GM10266 (cell line): Measurements from ENCODE around the gene PSMG3.

Experiments used
- DNase-seq: peaks from one replicate; pipeline ENCODE4 v3.0.0; 2012; ENCODE audit errors: extremely low spot score
- TF ChIP-seq, protein P1 (sequence below): IDR thresholded peaks from 2 replicates; pipeline ENCODE4 v1.5.1; 2012; ENCODE audit warnings: mild to moderate bottlenecking, low read depth; ENCODE audit not compliant: control insufficient read depth, insufficient read depth; ENCODE audit errors: missing control alignments

PSMG3 gene

DNA sequence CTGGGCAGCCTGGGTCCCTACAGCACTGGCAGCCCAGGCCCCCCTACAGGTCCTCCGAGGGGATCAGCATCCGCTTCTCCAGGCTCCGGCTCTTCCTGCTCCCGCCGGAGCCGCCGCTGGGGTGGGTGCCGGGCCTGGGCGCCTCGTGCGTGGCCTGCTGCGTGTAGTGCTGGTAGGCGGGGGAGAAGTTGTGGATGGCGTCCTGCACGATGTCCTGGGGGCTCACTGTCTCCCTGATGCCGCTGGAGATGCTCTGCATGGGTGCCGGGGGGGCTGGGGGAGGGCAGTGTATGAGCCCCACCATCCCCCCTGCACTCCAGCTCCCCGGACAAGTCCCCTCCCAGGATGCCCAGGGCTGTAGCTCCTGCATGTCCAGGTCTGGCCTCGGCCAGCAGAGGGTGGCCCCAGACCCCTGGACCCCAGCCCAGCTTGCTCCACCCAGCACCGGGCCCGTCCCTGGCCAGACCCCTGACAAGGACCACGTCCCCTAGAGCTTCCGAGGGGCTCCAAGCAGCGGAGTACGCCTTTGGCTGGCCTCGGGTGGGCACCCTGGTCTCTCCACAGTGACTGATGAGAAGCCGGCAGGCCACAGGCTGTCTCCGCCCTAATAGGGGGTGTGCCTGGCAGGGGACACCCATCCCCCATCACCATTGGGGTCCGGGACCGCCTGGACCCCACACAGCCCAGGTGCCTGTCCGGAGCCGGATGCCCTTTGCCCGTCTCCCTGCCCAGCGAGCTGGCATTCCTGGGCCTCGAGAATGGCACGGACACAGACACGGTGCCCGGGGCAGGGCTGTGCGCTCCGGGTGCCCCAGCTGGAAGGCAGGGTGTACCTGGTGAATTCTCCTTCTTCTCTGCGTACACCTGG is 22.7 kb downstream of the PSMG3 start:
- no peak for DNase-seq
- TF ChIP-seq, protein P1, sequence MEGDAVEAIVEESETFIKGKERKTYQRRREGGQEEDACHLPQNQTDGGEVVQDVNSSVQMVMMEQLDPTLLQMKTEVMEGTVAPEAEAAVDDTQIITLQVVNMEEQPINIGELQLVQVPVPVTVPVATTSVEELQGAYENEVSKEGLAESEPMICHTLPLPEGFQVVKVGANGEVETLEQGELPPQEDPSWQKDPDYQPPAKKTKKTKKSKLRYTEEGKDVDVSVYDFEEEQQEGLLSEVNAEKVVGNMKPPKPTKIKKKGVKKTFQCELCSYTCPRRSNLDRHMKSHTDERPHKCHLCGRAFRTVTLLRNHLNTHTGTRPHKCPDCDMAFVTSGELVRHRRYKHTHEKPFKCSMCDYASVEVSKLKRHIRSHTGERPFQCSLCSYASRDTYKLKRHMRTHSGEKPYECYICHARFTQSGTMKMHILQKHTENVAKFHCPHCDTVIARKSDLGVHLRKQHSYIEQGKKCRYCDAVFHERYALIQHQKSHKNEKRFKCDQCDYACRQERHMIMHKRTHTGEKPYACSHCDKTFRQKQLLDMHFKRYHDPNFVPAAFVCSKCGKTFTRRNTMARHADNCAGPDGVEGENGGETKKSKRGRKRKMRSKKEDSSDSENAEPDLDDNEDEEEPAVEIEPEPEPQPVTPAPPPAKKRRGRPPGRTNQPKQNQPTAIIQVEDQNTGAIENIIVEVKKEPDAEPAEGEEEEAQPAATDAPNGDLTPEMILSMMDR, result no peak

DNA sequence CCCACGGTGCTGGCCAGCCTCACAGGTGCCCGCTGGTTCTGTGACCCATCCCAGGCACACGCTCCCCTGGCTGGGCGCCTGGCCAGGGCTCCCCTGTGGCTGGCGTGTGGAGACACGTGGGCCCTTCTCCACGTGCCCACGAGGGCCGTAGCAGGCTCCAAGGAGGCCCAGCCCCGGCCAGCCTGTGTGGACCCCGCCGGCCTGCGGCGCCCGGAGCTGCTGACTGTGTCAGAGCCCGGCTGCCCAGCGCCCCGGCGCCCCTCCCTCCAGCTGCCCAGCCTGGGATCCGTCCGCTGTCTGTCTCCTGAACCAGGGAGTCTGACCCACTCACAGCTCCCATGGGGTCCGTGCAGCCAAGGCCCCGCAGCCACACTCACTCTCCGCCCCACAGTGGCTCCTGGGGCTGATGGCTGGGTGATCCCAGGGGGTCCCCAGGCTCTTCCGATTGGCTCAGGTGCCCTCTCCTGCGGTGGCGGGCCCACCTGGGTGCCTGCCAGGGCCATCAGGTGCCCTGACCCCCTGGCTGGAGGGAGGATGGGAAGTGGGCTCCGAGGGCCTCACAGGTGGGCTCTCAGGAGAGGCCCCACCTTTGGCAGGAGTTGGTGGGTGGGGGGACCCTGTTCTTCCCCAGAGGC is 23.4 kb downstream of the PSMG3 start:
- TF ChIP-seq, protein P1, result no peak
- DNase-seq, result no peak

DNA sequence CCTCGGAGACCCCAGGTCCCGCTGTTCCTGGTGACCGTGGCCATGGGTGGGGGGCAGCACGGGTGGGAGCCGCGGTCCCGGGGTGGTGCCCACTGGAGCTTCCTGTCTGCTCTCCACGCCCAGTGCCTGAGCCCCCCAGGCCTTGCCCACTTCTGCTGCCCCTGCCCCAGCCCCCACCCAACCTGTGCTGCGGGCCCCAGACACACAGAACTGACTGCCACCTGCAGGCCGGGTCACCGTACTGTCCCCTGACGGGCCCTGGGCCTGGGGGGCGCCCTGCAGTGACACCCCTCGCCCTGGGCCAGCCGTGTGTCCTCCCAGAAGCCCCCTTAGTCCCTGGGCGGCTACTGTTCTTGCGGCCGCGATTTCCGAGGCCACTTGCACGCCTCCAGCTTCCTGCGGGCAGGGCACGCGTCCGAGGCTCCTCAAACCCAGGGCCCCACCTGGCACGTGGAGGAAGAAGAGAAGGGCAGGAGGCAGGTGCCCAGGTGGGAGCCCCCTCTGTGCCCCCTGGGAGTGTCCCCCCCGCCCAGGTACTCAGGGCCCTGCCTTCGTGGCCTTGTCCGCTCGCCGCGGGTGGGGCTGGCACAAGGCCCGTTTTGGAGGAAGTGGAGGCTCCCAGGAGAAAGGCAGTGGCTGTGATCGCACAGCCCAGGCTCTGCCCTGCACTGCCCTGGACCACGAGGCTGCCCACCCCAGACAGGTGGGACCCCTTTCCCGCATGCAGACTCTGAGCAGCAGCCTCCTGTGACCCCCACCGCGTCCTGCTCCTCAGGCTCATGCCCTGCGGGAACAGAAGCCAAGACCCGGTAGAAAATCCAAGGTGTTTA is 24.2 kb downstream of the PSMG3 start:
- TF ChIP-seq, protein P1, result no peak

DNA sequence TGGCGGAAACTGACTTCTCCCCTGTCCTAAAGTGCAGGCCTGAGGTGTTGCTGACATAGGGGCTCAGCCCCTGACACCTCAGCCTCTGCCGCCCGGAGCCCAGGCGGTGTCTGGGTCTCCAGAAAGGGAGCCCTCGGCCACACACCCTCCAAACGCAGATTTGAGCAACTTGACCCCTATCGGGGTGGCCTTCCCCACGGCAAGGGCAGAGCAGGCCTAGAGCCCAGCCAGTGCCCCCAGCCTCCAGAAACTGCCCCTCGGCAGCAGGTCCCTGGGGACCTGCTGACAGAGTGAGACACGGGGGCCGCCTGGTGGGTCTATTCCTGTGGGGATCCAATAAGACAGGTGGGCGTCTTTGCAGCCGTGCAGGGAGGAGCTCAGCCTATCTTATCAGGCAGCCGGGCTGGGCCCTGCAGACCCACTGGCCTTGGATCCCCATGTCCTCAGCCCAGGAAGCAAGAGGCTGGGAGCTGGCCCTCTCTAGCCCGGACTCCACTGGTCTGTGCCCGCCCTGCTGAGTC is 24.9 kb downstream of the PSMG3 start:
- TF ChIP-seq, protein P1, result no peak
- DNase-seq, result no peak

More for the DNA sequence above, 24.2 kb downstream of the PSMG3 start:
- DNase-seq, result no peak

DNA sequence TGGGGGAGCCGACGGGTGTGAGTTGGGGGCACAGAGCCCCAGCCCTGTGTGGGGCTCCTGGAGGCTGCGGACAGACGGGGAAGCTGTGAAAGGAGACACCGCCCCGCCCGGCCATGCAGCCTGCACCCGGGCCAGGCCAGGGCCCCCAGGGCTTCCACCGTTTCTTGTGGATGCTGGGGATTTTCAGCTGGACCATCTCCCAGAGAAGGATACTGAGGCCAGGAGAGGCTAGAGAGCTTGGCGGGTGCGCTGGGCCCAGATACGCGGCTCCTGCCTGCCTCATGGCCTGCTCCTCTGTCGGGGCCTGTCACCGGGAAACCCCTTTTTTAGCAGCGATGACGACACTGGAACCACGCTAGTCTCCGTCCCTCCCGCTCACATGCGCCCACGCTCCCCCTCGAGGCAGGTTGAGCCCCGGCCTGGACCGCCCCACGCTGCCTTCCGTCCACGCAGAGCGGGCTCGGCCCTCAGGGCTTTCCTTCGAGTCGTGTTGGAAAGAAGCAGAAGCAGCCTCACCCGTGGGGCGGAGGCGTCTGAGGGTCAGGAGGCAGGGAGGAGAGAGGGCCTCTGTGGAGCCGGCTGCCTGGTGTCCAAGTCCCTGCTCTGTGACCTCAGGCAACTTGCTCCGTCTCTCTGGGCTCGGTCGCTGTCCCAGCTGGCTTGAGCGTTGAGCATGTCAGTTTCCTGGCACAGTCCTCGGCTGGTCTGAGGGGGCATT is 25.5 kb downstream of the PSMG3 start:
- TF ChIP-seq, protein P1, result no peak

DNA sequence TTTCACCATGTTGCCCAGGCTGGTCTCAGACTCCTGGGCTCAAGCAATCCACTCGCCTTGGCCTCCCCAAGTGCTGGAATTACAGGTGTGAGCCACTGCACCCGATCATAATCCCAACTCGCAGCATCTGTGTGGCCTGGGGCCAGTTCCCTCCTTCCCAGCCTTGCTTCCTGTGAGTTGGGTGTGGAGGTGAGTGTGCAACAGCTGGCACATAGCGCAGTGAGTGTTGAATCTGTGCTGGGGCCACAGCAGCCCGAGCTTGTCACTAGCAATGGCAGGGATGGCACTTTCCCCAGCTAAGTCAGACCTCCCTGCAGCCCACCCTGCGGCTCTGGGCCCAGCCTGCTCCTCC is 26.0 kb downstream of the PSMG3 start:
- DNase-seq, result no peak
- TF ChIP-seq, protein P1, result no peak

More for the DNA sequence above, 25.5 kb downstream of the PSMG3 start:
- DNase-seq, result no peak
